CD4-positive, alpha-beta T cell treated with Interleukin-10 for 1 hour (primary cell): ENCODE results near the gene MYBPC2.
"Not testable (repeated sequence)": the region's sequence is repeated elsewhere in the genome, so short reads cannot be mapped to it uniquely, and the experiment has no call there.

ENCODE experiments used
- DNase-seq: peaks from one replicate; pipeline ENCODE4 v3.0.0-alpha.2; 2020

MYBPC2 gene

DNA sequence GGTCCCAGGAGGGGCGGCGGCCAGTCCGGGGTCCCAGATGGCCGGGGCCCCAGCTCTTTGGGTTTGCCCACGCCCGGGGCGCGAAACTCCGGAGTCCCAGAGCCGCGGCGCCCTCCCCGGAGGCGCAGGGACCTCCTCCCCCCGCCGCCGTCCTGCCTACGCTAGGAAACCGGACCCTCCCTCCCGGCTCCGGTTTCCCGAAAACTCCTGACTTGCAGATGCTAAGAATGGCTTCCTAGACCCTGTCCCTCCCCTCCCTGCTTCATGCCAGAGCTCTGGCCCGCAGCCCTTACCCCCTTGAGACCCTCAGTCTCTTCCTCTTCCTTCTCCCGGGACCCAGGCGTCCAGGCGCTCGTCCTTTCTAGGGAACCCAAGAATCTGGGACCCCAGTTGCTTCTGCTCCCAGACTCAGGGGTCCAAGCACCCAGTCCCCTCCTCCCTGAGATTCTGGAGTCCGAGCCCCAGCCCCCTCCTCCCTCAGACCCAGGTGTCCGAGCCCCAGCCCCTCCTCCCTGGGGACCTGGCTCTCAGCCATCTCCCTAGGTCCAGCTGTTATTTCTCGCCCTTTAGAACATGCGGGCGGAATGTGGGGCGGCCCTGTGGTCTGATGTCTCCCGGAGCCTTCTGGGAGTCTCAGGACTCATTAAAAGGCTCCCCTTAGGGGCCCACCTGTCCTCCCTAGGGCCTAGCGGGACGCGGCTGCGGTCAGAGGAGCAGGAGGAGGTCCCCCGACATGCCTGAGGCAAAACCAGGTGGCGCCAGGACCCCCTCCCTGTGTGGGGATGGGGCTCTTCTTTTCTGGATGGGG is at the start of gene MYBPC2:
Gene MYBPC2, plus strand, starts transcription at position 672 of the 808 bp plus-strand sequence. Its CDS starts 62 bp downstream, at position 734.
- no peak for DNase-seq

DNA sequence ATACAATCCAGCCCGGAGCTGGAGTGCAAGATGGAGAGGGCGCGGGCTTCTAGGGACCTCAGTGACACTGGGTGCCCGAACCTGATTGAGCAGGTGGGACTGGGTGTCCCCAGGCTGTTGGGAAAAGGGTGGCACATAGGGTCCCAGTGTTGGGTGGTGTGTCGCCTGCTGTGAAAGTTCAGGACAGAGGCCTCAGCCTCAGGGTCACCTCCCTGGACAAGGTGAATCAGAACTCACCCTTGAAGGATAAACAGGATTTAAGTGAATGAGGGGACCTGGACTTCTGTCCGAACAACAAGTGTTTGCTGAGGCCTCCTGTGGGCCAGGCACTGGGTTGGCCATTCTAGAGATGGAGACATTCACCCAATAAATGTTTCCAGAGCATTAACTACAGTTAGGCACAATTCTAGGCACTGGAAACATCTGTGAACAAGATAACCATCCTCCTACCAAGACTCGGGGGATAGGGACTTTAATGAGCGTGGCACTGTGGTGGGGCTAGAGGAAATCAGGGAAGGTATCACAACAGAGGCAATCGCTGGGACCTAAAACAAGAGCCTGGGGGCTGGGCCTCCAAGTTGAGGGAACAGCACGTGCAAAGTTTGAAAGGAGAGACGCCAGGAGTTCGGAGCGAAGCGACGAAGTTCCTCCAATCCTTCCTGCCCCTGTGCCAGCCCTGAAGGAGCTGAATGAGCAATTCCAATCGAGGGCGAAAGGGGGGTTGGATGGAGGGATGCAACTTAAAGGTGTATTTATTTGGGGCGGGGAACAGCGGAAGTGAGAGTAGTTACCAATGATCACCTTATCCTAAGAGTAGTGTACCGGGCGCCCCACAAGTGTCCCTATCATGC is 49.5 kb upstream of the MYBPC2 start:
- no peak for DNase-seq

- peak; percentile 99 for DNase-seq
These were observed 48.6 kb upstream of the MYBPC2 start, which contains the start of gene POLD1 for GRCh38 chr19:50383852-50384684. Gene POLD1 (plus strand): TSS chr19:50384347. CDS start chr19:50398852, 14,505 bp downstream.

DNA sequence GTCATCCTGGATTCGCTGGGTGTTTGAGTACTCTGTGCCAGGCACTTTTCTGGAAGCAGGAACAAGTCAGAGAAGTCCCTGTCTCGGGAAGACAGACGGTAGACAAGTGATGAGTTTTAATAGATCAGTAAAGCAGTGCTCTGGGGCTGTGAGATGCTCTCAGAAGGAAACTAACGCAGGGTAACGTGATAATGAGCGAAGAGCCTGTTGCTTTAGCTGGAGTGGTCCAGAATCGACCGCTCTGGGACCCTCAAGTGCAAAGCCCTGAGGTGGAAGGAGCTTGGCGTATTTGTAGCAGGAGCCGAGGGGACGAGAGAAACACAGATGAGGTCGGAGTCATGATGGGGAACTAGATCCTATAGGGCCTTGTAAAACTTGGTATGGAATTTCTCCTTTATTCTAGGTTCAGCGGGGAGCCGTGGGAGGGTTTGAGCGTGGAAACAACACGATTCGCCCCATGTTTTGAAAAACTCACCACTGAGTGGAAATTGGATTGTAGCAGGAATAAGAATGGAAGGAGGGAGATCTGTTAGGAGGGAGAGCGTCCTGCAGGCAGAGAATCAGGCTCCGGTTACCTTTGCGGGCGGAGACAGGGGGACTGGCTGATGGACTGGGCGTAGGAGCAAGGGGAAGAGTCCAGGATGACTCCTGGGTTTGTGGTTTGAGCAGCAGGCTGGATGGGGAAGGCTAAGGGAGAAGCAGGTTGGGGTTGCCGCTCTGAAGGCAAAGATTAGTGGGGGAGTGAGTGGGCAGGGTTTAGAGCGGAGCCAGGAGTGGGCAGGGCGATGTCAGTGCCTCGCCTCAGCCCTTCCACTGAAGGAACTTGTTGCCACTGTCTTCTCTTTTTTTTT is 47.8 kb upstream of the MYBPC2 start:
- no peak for DNase-seq

DNA sequence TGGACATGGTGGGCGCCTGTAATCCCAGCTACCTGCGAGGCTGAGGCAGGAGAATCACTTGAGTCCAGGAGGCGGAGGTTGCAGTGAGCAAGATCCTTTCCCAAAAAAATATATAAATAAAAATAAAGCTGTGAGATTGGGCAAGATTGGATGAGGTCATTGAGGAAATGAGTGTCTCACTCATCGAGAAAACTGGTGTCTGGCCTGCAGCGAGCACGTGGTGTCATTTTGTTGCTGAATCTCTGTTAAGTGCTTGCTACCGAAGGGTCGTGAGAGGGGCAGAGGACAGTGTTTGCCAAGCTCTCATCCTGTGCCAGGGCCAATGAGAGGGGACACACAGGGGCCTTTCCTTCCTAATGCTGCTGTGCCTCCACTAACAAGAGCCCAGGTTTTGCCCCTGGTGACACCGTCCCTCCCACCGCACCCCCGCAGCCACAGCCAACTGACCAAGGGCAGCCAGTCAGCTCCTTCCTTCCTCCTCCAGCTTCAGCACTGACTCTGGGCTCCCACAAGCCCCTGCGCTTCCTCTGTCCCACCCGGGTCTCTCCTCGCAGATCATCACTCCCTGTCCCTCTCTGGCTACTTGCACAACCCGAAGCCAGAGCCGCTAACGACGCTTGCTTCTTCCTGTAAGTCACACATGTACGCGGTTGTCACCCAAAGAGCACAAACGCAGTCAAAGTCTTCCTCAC is 45.4 kb upstream of the MYBPC2 start:
- no peak for DNase-seq

DNA sequence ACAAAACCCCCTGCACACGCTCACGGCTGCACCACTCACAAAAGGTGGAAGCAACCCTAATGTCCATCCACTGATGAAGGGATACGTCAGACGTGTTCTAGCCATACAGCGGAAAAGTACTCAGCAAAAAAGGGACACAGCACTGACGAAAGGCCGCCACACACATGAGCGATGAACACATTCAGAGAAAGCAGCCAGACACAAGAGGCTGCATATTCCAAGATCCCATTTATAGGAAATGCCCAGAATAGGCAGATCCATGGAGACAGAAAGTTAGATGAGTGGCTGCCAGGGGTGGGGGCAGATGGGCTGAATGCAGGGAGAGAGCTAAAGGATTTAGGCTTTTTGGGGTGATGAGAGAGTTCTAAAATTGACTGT is 44.8 kb upstream of the MYBPC2 start:
- DNase-seq: no peak

GRCh38 chr19:50390295-50390694 is 42.4 kb upstream of the MYBPC2 start:
- not testable (repeated sequence) for DNase-seq

- DNase-seq: not testable (repeated sequence)
These were observed 41.7 kb upstream of the MYBPC2 start for GRCh38 chr19:50390952-50391351.

- DNase-seq: no peak
These were observed 39.9 kb upstream of the MYBPC2 start for GRCh38 chr19:50392759-50393158.

DNA sequence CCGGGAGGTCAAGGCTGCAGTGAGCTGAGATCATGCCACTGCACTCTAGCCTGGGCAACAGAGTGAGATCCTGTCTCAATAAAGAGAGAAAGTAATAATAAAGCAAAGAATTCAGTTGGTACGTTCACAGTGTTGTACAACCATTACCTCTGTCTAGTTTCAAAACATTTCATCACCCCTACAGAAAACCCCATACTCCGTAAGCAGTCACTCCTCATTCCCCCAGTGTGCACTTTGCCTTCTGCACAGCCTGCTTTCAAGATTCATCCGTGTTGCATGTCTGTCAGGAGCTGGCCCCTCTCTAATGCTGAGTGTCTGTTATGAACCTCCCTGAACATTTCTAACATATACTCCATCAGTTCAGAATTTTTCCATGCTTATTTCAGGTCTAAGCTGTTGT is 39.1 kb upstream of the MYBPC2 start:
- DNase-seq: no peak

GRCh38 chr19:50394017-50394416 is 38.7 kb upstream of the MYBPC2 start:
- no peak for DNase-seq

DNA sequence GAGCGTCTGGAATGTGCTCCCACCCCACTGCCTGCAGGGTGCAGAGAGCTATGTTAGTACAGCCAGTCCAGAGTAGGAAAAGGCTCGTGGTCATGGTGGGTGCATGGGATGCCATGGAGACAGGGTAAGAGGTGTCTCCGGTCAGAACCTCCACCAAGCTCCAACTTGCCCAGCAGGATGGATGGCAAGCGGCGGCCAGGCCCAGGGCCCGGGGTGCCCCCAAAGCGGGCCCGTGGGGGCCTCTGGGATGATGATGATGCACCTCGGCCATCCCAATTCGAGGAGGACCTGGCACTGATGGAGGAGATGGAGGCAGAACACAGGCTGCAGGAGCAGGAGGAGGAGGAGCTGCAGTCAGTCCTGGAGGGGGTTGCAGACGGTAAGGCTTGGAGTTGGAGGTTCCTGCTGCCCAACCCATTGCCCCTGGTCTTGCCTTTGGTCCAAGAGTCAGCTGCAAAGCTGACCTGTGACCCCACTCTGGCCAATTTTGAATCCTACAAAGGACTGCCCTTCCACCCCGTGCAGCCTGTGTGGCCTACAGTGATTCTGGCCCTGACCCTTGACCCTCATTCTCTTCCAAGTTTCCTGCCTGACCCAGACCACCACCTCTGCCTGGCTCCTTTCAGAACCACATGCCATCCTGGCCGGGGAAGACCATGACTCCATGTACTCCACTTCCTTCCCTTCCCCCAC is 33.9 kb upstream of the MYBPC2 start:
- no peak for DNase-seq

GRCh38 chr19:50399368-50399745 is 33.3 kb upstream of the MYBPC2 start:
- no peak for DNase-seq

- DNase-seq: no peak
These were observed 30.9 kb upstream of the MYBPC2 start for GRCh38 chr19:50401605-50402450.

GRCh38 chr19:50402544-50403301 is 30.0 kb upstream of the MYBPC2 start:
- no peak for DNase-seq

- DNase-seq: no peak
These were observed 26.4 kb upstream of the MYBPC2 start for GRCh38 chr19:50406156-50406820.

GRCh38 chr19:50406829-50407228 is 25.9 kb upstream of the MYBPC2 start:
- no peak for DNase-seq

GRCh38 chr19:50409347-50409746 is 23.3 kb upstream of the MYBPC2 start:
- DNase-seq: no peak
